RWPE2 (cell line): ENCODE results near the gene CLN3.
A peak's percentile ranks its signal among the peaks of the same experiment; 100 is the strongest.
"Not testable (repeated sequence)": the region's sequence is repeated elsewhere in the genome, so short reads cannot be mapped to it uniquely, and the experiment has no call there.

Experiments used
- ATAC-seq: fragments of 200-7000 bp; cut with Tn5 transposase; 3 replicates; pipeline ENCODE4 v1.9.1; 2021; ENCODE audit warnings: low read depth
- DNase-seq: peaks from one replicate; pipeline ENCODE4 v3.0.0-alpha.2; 2020; ENCODE audit warnings: low spot score
- H3K27ac ChIP-seq: fragments of 450-650 bp; 2 replicates; pipeline ENCODE4 v1.5.1; 2017; ENCODE audit warnings: mild to moderate bottlenecking; ENCODE audit not compliant: poor library complexity, severe bottlenecking
- H3K27me3 ChIP-seq: fragments of 250-450 bp; sonication (Bioruptor Pico); 2 replicates; pipeline ENCODE4 v1.5.1; 2021; ENCODE audit warnings: mild to moderate bottlenecking, moderate library complexity; ENCODE audit not compliant: insufficient read depth, poor library complexity, severe bottlenecking
- H3K36me3 ChIP-seq: fragments of 250-450 bp; sonication (Bioruptor Pico); 2 replicates; pipeline ENCODE4 v1.5.1; 2020; ENCODE audit warnings: low read depth, mild to moderate bottlenecking, moderate library complexity
- H3K4me1 ChIP-seq: fragments of 250-450 bp; sonication (Bioruptor Pico); 2 replicates; pipeline ENCODE4 v1.5.1; 2021; ENCODE audit warnings: mild to moderate bottlenecking, moderate library complexity; ENCODE audit not compliant: insufficient read depth, poor library complexity, severe bottlenecking
- H3K4me3 ChIP-seq: fragments of 250-450 bp; sonication (Bioruptor Pico); 2 replicates; pipeline ENCODE4 v1.5.1; 2021; ENCODE audit warnings: mild to moderate bottlenecking, moderate library complexity; ENCODE audit not compliant: severe bottlenecking
- H3K9me3 ChIP-seq: fragments of 250-450 bp; sonication (Bioruptor Pico); 2 replicates; pipeline ENCODE4 v1.5.1; 2021; ENCODE audit warnings: mild to moderate bottlenecking, moderate library complexity; ENCODE audit not compliant: severe bottlenecking
- CTCF ChIP-seq: fragments of 450-650 bp; IDR thresholded peaks from one replicate; pipeline ENCODE4 v1.5.1; 2017; ENCODE audit warnings: mild to moderate bottlenecking, moderate library complexity; ENCODE audit not compliant: poor library complexity, severe bottlenecking

CLN3 gene

GRCh38 chr16:28477311-28477920, 14.5 kb downstream of the CLN3 start:
- H3K36me3 ChIP-seq: 0 out of 2 replicates have a peak, but pooled peaks cover 3% of the 10 kb centered on the region
- no peak for ATAC-seq

GRCh38 chr16:28475221-28475620, 16.7 kb downstream of the CLN3 start:
- no peak for ATAC-seq
- no peaks in the 10 kb centered on the region for H3K9me3 ChIP-seq
- no peak for TF ChIP-seq CTCF
- no peak overlapping the region for H3K27ac ChIP-seq
- H3K4me1 ChIP-seq: no peaks in the 10 kb centered on the region
- no peaks in the 10 kb centered on the region for H3K27me3 ChIP-seq
- no peak for DNase-seq
- no peak overlapping the region for H3K4me3 ChIP-seq
- H3K36me3 ChIP-seq: 0 out of 2 replicates have a peak, but pooled peaks cover 3% of the 10 kb centered on the region

More at GRCh38 chr16:28477311-28477920, 14.5 kb downstream of the CLN3 start:
- no peaks in the 10 kb centered on the region for H3K4me1 ChIP-seq
- H3K4me3 ChIP-seq: no peak overlapping the region
- no peak for TF ChIP-seq CTCF
- no peaks in the 10 kb centered on the region for H3K9me3 ChIP-seq
- DNase-seq: no peak
- H3K27me3 ChIP-seq: no peaks in the 10 kb centered on the region
- no peak overlapping the region for H3K27ac ChIP-seq

- TF ChIP-seq CTCF: no peak
- no peaks in the 10 kb centered on the region for H3K9me3 ChIP-seq
- H3K4me1 ChIP-seq: no peaks in the 10 kb centered on the region
- no peaks in the 10 kb centered on the region for H3K27me3 ChIP-seq
- no peak overlapping the region for H3K27ac ChIP-seq
- no peak overlapping the region for H3K4me3 ChIP-seq
- DNase-seq (no peak), ATAC-seq (no peak)
- H3K36me3 ChIP-seq: 0 out of 2 replicates have a peak, but pooled peaks cover 3% of the 10 kb centered on the region
Observed at GRCh38 chr16:28473714-28474265, 18.1 kb downstream of the CLN3 start.

GRCh38 chr16:28447081-28447480, 44.8 kb downstream of the CLN3 start:
- H3K9me3 ChIP-seq, H3K4me3 ChIP-seq, H3K4me1 ChIP-seq, H3K27ac ChIP-seq, DNase-seq, H3K36me3 ChIP-seq, ATAC-seq, H3K27me3 ChIP-seq: not testable (repeated sequence)

GRCh38 chr16:28446388-28446787, 45.5 kb downstream of the CLN3 start:
- not testable (repeated sequence) for H3K36me3 ChIP-seq, H3K4me3 ChIP-seq, H3K4me1 ChIP-seq, H3K27ac ChIP-seq, DNase-seq, H3K27me3 ChIP-seq, H3K9me3 ChIP-seq, ATAC-seq

GRCh38 chr16:28443943-28444342, 47.9 kb downstream of the CLN3 start:
- DNase-seq, H3K27me3 ChIP-seq, H3K36me3 ChIP-seq, ATAC-seq, H3K9me3 ChIP-seq, H3K4me1 ChIP-seq, H3K27ac ChIP-seq, H3K4me3 ChIP-seq: not testable (repeated sequence)

- not testable (repeated sequence) for DNase-seq, ATAC-seq, H3K4me1 ChIP-seq, H3K9me3 ChIP-seq, H3K27ac ChIP-seq, H3K27me3 ChIP-seq, H3K4me3 ChIP-seq, H3K36me3 ChIP-seq
Observed at GRCh38 chr16:28438899-28439298, 53.0 kb downstream of the CLN3 start.

GRCh38 chr16:28435340-28435739, 56.5 kb downstream of the CLN3 start:
- not testable (repeated sequence) for H3K27ac ChIP-seq, H3K36me3 ChIP-seq, ATAC-seq, H3K4me3 ChIP-seq, H3K4me1 ChIP-seq, H3K27me3 ChIP-seq, H3K9me3 ChIP-seq
- peak; percentile 9 for DNase-seq
